Activated CD8-positive, alpha-beta T cell treated with anti-CD3 and anti-CD28 coated beads for 36 hours (primary cell): Measurements from ENCODE around the gene CYFIP1. TPM values are rescaled to one million over a fixed set of nuclear protein-coding genes. Genes with fewer than 3 reads are reported as not detected.

ENCODE experiments used
- ATAC-seq: fragments of 200-7000 bp; cut with Tn5 transposase; one replicate; pipeline ENCODE4 v1.10.0; 2021; ENCODE audit warnings: mild to moderate bottlenecking, moderate library complexity
- CTCF ChIA-PET: fragments of 350-600 bp; sonication (Branson Sonifier 250); formaldehyde crosslinking; loops from one replicate; lab custom pipeline; 2021; ENCODE audit warnings: antibody characterized with exemption; lab: Charles Lee
- POLR2A ChIA-PET: fragments of 350-600 bp; sonication (Branson Sonifier 250); formaldehyde crosslinking; loops from one replicate; lab custom pipeline; 2021; ENCODE audit warnings: antibody characterized with exemption; lab: Charles Lee
- DNase-seq: peaks from one replicate; pipeline ENCODE4 v3.0.0-alpha.2; 2020
- H3K27ac Mint-ChIP-seq: one replicate; pipeline ENCODE4 v1.8.0; 2021; ENCODE audit warnings: mild to moderate bottlenecking, mixed read lengths
- H3K27me3 Mint-ChIP-seq: one replicate; pipeline ENCODE4 v1.8.0; 2021; ENCODE audit warnings: mixed read lengths
- H3K36me3 Mint-ChIP-seq: one replicate; pipeline ENCODE4 v1.8.0; 2021; ENCODE audit warnings: low read depth, mixed read lengths
- H3K4me1 Mint-ChIP-seq: one replicate; pipeline ENCODE4 v1.8.0; 2021; ENCODE audit warnings: low read depth, mixed read lengths
- H3K4me3 Mint-ChIP-seq: one replicate; pipeline ENCODE4 v1.8.0; 2021; ENCODE audit warnings: mild to moderate bottlenecking, moderate library complexity, mixed read lengths
- H3K9me3 Mint-ChIP-seq: one replicate; pipeline ENCODE4 v1.8.0; 2021; ENCODE audit warnings: mixed read lengths
- intact Hi-C: fragments of 100-400 bp; cut with micrococcal nuclease; formaldehyde crosslinking; loops from one replicate; pipeline ENCODE4 v1.10.0; 2022
- total RNA-seq, 2 experiments: library from RNA; stranded (reverse); gene quantifications; one replicate each; pipeline ENCODE4 v1.2.3, GENCODE V29; 2021
- TF ChIP-seq, protein P1 (sequence below): fragments of 200-600 bp; IDR thresholded peaks from one replicate; pipeline ENCODE4 v1.8.0; 2022; ENCODE audit warnings: antibody characterized with exemption, mild to moderate bottlenecking

The CYFIP1 gene
- total RNA-seq, 2 experiments from 2014 or later = 10.4 to 11.6 TPM

- TF ChIP-seq, protein P1, sequence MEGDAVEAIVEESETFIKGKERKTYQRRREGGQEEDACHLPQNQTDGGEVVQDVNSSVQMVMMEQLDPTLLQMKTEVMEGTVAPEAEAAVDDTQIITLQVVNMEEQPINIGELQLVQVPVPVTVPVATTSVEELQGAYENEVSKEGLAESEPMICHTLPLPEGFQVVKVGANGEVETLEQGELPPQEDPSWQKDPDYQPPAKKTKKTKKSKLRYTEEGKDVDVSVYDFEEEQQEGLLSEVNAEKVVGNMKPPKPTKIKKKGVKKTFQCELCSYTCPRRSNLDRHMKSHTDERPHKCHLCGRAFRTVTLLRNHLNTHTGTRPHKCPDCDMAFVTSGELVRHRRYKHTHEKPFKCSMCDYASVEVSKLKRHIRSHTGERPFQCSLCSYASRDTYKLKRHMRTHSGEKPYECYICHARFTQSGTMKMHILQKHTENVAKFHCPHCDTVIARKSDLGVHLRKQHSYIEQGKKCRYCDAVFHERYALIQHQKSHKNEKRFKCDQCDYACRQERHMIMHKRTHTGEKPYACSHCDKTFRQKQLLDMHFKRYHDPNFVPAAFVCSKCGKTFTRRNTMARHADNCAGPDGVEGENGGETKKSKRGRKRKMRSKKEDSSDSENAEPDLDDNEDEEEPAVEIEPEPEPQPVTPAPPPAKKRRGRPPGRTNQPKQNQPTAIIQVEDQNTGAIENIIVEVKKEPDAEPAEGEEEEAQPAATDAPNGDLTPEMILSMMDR = no peak
- H3K36me3 Mint-ChIP-seq = no peaks in the 10 kb centered on the region
- ATAC-seq (peak; percentile 91), DNase-seq (peak; percentile 58)
- H3K27me3 Mint-ChIP-seq = no peaks in the 10 kb centered on the region
- intact Hi-C loops = no loop called here
- no peak overlapping the region for H3K27ac Mint-ChIP-seq
- POLR2A ChIA-PET = no interaction called here
- no peak overlapping the region for H3K4me3 Mint-ChIP-seq
- H3K4me1 Mint-ChIP-seq = no peaks in the 10 kb centered on the region
- CTCF ChIA-PET = no interaction called here
- no peaks in the 10 kb centered on the region for H3K9me3 Mint-ChIP-seq
Observed at GRCh38 chr15:22895465-22896190, 84.5 kb downstream of the CYFIP1 start.

GRCh38 chr15:22893881-22894280, 86.3 kb downstream of the CYFIP1 start:
- H3K27me3 Mint-ChIP-seq = no peaks in the 10 kb centered on the region
- intact Hi-C loops = no loop called here
- TF ChIP-seq, protein P1 = no peak
- no peak overlapping the region for H3K4me3 Mint-ChIP-seq
- ATAC-seq = no peak
- no peaks in the 10 kb centered on the region for H3K9me3 Mint-ChIP-seq
- no peaks in the 10 kb centered on the region for H3K36me3 Mint-ChIP-seq
- ChIA-PET POLR2A (no interaction called here), CTCF (no interaction called here)
- no peak overlapping the region for H3K27ac Mint-ChIP-seq
- no peaks in the 10 kb centered on the region for H3K4me1 Mint-ChIP-seq
- DNase-seq = no peak

GRCh38 chr15:22893081-22893480, 87.1 kb downstream of the CYFIP1 start:
- no peaks in the 10 kb centered on the region for H3K4me1 Mint-ChIP-seq

GRCh38 chr15:22892333-22892732, 87.8 kb downstream of the CYFIP1 start:
- intact Hi-C loops = no loop called here
- H3K27me3 Mint-ChIP-seq = no peaks in the 10 kb centered on the region
- H3K9me3 Mint-ChIP-seq = no peaks in the 10 kb centered on the region
- TF ChIP-seq, protein P1 = no peak
- H3K4me3 Mint-ChIP-seq = no peak overlapping the region
- ATAC-seq = no peak
- no peak overlapping the region for H3K27ac Mint-ChIP-seq
- ChIA-PET CTCF (no interaction called here), POLR2A (no interaction called here)
- no peak for DNase-seq
- no peaks in the 10 kb centered on the region for H3K4me1 Mint-ChIP-seq
- no peaks in the 10 kb centered on the region for H3K36me3 Mint-ChIP-seq

More at GRCh38 chr15:22893081-22893480, 87.1 kb downstream of the CYFIP1 start:
- DNase-seq (no peak), ATAC-seq (no peak)
- no peak overlapping the region for H3K4me3 Mint-ChIP-seq
- no peaks in the 10 kb centered on the region for H3K9me3 Mint-ChIP-seq
- CTCF ChIA-PET = no interaction called here
- intact Hi-C loops = no loop called here
- H3K27ac Mint-ChIP-seq = no peak overlapping the region
- POLR2A ChIA-PET = no interaction called here
- H3K36me3 Mint-ChIP-seq = no peaks in the 10 kb centered on the region
- TF ChIP-seq, protein P1 = no peak
- no peaks in the 10 kb centered on the region for H3K27me3 Mint-ChIP-seq

DNA sequence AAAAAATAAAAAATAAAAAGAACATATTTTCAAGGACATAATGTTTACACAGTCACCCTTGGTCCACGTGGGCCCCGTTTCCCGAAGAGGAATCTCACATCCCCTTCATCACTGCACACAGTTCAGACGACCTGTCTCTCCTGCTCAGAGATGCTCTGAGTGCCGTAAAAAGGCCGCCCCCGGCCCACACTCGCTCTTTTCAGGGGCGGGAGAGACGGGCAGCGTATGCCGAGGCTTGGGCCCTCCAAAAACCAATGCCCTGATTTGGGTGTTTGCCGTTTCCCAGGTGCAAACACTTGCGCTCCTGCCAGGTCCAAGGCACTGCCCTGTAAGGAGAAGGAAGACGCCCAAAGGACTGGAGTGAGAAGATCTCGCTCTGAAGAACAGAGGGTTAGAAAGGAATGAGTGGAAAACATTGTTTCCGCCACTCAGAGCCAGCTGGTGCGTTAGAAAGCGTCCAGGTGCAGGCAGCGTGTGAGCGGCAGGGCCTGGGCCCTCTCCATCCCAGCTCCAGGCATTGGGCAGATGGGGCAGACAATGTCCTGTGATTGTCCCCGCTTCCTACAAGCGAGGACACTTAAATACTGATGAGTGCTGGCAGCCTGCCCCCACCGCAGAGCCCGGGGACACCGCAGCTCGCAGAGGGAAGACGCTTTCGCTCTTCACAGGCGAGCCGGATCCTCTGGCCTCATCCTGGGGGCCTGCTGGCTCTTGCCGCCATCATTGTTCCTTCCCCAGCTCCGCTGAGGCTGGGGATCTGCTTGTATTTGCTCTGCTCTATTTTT, 88.5 kb downstream of the CYFIP1 start:
- no peak for ATAC-seq
- H3K36me3 Mint-ChIP-seq = no peaks in the 10 kb centered on the region
- H3K27me3 Mint-ChIP-seq = no peaks in the 10 kb centered on the region
- H3K4me1 Mint-ChIP-seq = no peaks in the 10 kb centered on the region
- no peak for DNase-seq
- H3K27ac Mint-ChIP-seq = no peak overlapping the region
- intact Hi-C loops = no loop called here
- H3K4me3 Mint-ChIP-seq = no peak overlapping the region
- POLR2A ChIA-PET = no interaction called here
- H3K9me3 Mint-ChIP-seq = no peaks in the 10 kb centered on the region
- TF ChIP-seq, protein P1 = no peak
- CTCF ChIA-PET = no interaction called here
